ENCODE data around the gene PDE4D. TPM values are rescaled to one million over a fixed set of nuclear protein-coding genes. Genes with fewer than 3 reads are reported as not detected.

The PDE4D gene
- polyA plus RNA-seq, 4 donors, result 17.5 to 31.9 (median 22.8) TPM

DNA sequence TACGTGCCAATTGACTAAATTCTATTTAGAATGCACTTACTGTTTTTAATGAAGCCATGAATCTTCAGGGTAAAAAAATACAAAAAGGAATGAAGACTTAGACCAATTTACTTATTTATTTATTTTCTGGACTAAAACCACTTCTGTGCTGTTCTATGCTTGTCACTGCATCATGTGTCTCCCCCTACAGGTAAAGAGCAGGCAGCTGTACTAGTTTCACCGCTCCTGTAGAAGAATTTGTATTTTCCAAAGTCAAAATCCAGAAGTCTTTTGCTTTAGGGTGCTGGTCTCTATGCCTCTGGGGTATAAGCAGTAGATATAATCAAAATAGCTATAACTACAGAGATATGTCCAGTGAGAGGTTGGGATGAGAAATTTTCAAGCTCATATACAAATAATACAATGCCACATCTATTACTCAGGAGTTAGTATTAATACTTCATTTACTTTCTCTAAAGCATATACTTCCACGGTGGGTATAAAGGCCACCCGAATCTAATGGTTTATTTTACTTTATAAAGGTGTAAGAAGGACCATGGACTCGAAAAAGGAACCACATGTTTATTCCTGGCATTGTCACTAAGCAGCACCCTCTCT, 719.2 kb downstream of the PDE4D start:
- DNase-seq (ENCODE audit: low read depth in 4 of 4, low spot score in 3 of 4), result peak; percentile 35 to 60 (median 36)

DNA sequence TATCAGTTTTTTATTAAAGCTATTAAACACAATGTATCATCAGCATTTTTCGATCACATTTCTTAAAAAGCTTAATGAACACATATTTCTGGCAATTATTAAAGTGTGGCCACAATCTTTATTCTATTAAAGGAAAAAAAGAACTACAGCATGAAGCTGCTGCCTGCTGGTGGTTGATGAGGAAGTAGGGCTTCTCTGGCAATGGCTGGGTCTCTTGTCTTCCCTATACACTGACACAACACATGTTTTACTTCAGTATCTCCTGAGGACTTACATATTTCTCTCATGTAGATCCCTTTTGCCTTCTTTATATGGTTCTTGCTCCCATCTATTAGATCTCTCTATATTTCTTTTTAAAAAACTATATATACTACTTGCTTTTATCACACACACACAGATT, 719.9 kb downstream of the PDE4D start:
- no peak for DNase-seq (ENCODE audit: low read depth in 4 of 4, low spot score in 3 of 4)

DNA sequence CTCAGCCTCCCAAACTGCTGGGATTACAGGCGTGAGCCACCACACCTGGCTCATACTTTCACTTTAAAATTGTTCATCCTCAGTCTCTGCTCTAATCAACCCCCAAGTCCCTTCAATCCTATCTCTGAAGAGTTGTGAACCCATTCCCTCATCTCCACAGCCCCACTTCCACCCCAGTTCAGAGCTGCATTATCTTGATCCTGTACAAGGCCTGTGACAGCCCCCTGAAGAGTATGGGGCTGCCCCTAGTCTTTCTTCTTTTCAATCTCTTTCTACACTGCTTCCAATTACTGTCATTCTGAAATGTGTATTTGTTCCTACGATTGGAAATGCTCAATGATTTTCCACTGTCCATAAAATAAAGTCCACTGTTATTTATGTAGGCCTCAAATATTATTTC, 722.4 kb downstream of the PDE4D start:
- DNase-seq (ENCODE audit: low read depth in 4 of 4, low spot score in 3 of 4), result no peak

DNA sequence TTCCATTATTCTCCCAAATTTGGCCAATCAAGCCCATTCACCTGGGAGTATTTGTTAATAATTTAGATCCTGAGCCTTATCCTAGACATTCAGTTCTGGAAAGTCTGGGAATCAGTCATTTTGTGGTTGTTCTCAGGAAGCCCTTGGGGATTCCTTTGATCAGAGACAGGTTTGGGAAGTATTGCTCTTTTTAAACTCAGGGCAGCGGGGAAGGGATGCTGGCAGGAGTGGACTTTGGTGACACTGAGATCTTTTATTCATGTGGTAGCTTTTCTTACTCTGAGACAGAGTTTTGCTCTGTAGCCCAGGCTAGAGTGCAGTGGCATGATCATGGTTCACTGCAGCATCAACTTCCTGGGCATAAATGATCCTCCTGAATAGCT, 723.8 kb downstream of the PDE4D start:
- no peak for DNase-seq (ENCODE audit: low read depth in 4 of 4, low spot score in 3 of 4)

DNA sequence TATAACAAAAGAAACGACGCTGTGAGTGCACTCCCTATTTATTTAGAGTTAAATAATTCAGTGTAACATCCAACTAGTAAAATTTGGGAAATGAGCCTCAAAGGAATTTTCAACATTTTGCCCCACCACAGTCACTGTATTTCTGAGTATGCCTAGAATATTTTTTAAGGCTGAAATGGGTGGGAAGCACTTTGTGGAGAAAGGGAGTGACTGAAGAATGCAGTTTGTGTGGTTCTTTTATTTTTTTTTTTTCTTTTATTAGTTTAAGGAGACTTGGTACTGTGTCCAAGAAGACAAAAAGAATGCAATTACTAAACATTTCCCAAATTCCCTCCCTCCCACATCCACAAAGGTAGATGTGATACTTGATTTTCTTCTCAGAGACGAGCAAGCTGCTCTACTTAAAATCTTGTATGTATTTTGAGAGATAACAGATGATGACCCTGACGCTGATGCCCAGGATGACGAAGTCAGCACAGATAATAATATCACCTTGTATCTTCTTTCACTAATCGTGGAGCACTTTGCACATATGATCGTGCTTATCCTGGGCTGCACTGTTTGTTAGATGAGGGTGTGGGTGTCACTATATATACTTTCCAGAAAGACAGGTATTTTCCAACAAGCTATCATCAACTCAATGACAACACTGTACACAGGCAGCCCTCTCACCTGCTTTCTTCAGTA, 724.3 kb downstream of the PDE4D start:
- DNase-seq (ENCODE audit: low read depth in 4 of 4, low spot score in 3 of 4), result no peak

DNA sequence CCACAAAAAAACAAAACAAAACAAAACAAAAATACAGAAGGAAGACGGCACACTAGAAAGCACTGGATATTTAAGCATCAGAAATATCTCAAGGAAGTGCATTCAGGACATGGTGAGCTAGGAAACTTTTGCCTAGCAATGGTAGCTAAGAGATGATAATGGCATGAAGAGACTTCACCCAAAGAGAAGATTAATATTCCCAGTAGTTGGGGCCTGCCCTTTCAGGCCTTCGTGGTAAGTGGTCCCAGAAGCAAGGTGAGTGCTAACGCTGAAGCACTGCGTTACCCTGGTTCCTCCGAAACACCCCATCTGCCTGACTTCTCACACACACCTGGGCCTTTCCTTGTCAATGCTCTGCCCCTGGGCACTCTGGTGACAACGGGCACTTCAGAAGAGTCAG, 725.5 kb downstream of the PDE4D start:
- no peak for DNase-seq (ENCODE audit: low read depth in 4 of 4, low spot score in 3 of 4)

DNA sequence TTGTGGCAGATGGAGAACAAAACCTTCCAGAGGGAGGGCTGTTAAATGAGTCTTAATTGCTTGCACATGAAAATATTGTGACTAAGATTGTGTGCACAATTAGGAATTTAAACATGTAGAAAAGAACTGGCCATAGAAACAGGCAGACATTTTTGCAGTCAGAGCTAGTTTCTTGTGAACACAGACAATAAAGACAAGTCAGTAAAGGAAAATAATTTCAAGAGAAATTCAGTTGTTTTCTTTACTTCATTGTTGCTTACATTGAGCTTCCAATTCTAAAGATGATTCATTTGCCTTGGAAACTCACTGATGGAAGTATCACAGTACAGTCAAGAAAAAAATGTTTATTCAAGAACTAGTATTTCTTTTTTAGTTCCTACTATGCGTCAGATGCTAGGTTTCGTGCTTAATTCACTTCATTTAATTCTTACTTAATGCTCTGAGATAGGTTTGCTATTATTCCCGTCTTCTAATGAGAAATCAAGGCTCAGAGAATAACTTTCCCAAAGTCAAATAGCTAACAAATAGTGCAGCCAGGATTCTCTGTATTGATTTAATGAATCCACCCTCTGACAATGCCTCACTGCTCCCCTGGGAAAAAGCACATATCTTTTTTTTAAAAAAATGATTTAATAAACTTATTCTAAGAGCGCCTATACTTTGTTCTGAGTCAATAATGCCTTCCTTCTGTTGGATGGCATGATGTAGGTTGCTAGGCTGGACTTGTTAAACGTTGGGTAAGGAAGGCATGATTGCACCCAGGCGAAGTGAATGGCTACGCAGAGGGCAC, 729.3 kb downstream of the PDE4D start:
- DNase-seq (ENCODE audit: low read depth in 4 of 4, low spot score in 3 of 4), result no peak

DNA sequence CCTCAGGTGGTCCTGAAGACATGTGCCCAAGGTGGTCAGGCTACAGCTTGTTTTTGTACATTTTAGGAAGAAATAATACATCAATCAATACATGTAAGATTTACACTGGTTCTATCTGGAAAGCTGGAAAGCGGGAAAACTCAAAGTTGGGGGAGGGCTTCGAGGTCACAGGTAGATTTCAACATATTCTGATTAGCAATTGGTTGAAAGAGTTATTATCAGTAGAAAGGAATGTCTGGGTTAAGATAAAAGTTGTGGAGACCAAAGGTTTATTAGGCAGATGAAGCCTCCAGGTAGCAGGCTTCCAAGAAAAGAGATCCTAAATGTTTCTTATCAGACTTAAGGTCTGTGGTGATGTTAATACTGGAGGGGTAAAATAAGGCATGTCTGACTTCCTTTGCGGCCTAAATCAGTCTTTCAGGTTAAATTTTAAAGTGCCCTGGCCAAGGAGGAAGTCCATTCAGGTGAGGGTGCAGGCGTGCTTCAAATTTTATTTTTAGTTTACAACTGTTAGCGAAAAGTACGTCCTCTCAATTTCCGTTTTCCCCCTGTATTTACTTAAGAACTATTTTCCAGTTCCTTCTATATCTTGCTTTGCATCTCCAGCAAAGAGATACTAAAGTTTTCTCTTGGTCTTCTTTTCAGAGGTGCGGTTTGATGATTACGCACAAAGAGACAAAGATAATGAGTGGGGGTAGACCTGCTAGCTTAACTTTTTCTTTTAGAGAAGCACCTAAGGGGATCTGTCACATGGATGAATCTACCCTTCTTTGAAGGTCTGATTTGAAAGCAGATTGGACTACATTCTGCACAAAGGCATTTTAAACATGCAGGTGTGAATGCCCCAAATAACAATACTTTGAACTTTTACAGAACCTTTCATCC, 732.1 kb downstream of the PDE4D start:
- DNase-seq (ENCODE audit: low read depth in 4 of 4, low spot score in 3 of 4), result no peak

DNA sequence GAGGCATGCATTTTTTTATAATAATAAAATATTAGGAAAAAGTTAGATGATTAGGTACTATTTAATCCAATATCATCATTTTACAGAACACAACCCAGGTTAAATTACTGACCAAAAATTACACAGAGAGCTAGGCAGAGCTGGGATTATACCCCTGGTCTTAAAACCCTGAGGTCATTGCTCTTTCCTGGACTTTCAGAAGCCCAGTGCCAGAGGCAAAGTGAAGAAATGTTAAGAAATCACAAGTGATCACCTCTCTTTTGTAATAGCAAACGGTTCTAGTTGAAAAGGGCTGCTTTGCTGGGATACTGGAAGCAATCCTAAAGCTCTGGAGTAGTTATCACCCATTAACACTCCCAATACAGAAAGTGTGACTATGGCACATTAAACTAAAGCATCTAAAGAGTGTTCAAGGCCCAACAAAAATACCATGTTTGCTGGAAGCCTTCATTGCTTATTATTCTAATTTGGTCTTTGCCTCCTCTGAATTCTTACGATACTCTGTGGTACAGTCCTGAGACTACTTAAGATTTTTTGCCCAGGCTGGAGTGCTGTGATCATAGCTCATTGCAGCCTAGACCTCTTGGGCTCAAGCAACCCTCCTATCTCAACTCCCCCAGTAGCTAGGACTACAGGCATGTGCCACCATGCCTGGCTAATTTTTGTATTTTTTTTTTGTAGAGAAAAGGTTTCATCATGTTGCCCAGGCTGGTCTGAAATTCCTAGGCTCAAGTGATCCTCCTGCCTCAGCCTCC, 734.7 kb downstream of the PDE4D start:
- no peak for DNase-seq (ENCODE audit: low read depth in 4 of 4, low spot score in 3 of 4)

DNA sequence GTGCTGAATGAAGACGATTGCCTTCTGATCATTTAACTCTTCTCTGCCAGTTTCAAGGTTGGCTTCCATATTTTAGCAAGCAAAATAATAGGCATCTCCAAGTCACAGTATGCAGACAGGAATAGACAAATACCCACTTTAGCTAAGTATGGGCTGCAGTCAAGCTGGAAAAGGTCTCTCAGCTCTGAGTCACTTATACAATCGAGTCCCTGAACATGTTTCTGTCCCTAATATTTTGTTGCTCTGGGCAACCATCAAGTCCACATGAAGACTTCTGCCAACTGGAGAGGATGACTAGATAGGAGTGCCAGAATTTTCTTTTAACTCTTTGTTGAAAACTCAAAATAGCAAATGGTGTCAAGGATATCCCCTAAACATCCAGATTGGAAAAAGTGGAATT, 735.4 kb downstream of the PDE4D start:
- no peak for DNase-seq (ENCODE audit: low read depth in 4 of 4, low spot score in 3 of 4)

DNA sequence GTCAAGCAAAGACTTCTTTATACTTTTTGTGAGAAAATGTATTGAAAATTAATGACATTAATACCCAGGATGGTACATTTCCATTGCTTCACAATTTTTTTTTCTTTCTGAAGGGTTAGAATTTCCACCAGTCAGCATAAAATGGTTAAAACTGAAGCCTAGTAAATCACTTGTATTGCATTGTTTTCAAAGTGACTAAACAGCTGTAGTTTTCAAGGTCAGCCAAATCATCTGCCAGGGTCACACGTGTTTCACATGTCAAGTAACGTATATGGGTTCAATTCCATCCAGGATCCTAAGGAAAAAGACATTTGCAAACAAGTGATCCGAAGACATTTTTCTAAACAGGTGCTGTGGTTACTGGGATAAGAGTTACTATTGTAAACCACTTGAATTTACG, 736.5 kb downstream of the PDE4D start:
- no peak for DNase-seq (ENCODE audit: low read depth in 4 of 4, low spot score in 3 of 4)

DNA sequence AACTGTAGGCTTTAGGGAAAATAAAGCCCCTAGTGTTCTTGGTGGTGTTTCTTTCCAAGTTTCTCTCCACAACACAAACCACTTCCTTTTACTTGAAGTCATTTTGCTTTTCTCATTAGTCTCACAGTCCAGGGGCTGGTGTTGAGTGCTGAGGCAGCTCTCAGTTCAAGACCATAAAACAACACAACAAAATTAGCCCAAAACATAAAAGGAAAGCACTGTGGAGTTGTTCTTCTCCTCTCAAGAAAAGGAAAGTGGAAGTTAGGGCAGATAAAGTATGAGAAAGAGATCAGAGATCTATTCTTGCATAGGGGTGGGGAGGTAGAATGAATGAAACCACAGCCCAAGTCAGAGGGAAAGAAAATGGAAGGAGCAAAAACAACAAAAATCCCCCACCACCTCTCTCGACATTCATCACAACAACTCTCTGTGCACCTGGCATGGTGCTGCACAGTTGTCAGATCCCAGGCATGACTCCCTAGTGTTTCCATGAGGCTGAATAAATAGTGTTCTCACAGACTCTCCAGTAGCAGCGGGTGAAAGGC, 740.8 kb downstream of the PDE4D start:
- DNase-seq (ENCODE audit: low read depth in 4 of 4, low spot score in 3 of 4), result no peak

DNA sequence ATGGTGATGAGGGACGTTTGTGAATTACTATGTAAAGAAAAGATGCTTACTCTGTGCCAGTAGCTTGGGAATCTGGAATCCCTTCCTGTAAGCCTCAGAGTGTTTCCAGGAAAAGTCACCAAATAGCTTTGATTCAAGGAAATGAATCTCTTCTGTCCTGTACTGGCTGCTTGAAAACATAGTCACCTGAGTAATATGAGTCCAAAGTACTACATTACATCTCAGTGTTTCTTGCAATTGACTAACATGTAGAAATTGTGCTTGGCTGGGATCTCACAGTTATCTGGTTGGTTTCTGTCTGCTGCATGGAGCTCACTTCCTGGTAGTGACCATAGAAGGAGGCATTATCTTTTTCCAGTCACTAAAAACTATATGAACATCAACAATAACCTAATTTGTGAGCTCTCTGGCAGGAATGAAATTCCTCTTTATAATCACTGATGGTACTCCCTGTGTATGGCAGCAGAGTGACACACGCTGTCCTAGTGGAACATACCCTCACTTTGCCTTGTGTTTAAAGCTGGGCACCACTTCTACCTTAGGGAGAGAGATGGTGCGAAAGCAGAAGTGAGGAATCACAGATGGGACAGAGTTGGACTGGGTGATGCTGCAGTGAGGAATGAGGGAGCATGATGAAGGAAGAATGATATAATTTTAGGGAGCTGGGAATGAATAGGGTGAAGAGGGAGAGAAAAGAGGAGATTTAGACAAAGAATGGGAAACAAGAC, 742.2 kb downstream of the PDE4D start:
- no peak for DNase-seq (ENCODE audit: low read depth in 4 of 4, low spot score in 3 of 4)

DNA sequence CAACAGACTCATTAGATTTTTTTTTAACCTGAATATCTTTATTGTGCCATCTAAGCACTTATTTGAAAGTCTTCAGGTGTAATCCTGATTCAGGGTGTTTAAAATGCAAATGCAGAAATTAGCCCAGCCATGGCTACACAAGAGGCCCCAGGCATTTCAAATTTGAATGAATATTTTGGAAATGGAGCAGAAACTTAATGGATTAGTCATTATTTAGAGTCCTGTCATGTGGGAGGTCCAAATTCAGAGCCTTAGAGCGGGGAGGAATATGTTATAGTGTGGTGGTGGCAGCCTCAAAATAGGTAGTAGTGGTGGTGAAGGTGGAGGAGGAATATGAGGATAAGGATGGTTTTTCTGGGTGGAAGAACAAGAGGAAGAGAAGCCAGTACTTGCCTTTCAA, 743.7 kb downstream of the PDE4D start:
- DNase-seq (ENCODE audit: low read depth in 4 of 4, low spot score in 3 of 4), result no peak

DNA sequence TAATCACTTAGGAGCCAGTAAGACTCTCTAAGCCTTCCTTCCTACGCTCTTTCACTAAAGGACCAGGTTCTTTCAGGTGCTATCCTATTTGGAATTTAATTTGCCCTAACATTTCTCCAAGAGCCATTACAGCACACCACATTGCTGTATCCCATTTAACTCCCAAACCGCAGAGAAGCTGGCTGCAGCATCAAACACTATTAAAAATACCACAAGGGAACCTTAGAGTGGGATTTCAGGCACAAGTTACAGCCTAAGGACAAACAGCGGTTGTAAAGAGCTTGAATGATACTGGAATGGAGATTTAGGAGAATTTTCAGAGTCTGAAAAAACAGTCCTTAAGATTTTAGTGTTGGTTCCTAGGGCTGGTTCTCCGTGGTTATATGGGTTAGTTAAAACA, 744.3 kb downstream of the PDE4D start:
- no peak for DNase-seq (ENCODE audit: low read depth in 4 of 4, low spot score in 3 of 4)

DNA sequence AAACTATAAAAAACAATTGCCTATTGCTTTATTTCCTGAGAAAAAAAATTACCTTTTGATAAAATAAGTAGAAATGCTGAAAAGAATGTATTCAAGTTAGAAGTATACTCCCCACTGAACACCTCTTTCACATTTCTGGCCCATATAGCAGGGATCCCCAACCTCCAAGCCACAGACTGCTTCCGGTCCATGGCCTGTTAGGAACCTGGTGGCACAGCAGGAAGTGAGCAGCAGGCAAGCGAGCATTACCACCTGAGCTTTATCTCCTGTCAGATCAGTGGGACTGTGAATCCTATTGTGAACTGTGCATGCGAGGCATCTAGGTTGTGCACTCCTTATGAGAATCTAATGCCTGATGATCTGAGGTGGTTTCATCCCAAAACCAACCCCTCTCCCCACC, 746.8 kb downstream of the PDE4D start:
- no peak for DNase-seq (ENCODE audit: low read depth in 4 of 4, low spot score in 3 of 4)

DNA sequence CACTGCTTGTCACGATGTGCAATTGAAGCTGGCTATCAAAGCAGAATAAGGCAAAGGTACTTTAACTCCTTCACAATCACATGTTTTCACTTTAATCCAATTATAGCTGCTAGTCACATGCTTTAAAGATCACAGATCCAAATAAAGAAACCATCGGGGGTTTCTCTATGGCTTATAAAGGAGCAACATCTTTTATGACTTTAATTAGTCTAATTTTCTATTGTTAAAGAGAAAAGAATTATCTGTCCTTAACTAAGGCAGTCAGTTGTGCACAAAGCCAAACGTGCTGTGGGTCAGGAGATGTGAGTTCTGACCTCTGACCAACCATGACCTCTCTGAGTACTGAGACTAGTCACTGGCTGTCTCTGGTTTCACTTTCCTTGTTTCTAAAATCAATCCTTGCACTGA, 749.6 kb downstream of the PDE4D start:
- no peak for DNase-seq (ENCODE audit: low read depth in 4 of 4, low spot score in 3 of 4)

DNA sequence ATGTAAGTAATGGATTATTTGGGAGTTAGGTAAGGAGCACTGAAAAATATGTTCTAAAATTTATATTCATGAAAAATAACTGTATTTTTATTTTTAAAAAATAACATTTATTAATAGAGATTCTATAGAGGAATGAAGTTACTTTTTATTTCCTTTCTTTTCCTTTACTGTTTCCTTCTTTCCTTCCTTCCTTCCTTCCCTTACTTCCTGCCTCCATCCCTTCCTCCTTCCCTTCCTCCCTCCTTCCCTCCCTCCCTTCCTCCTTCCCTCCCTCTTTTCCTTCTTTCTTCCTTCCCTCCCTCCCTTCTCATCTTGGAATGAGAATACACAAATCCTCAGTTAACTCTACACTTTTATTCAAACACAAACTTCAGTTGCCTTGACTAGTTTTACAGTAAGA, 750.6 kb downstream of the PDE4D start:
- DNase-seq (ENCODE audit: low read depth in 4 of 4, low spot score in 3 of 4), result no peak

DNA sequence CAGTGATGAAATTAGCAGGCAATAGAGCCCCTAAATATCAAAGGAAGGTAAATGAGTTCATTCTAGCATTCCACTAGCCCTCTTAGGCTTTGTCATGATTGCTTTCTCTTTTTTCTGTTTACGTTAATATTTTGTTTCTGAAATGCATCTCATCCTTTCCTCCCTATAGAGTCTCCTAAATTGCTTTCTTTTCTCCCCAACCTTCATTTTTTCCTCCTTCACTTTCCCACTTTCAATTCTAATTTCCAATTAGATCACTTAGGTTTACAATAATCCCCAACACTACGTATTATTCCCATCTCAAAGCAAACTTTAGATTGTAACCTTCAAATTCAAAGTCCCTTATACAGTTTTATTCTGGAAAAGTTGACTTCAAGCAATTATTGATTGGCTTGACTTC, 751.4 kb downstream of the PDE4D start:
- no peak for DNase-seq (ENCODE audit: low read depth in 4 of 4, low spot score in 3 of 4)

All from left renal pelvis (tissue), 4 donors.